GM19240 (cell line): ENCODE data around the gene SCAF4.
"Not testable (repeated sequence)": the region's sequence is repeated elsewhere in the genome, so short reads cannot be mapped to it uniquely, and the experiment has no call there.

ENCODE experiments used
- DNase-seq: peaks from one replicate; pipeline ENCODE4 v3.0.0; 2011; ENCODE audit warnings: low spot score; ENCODE audit not compliant: insufficient read length

SCAF4 gene

DNA sequence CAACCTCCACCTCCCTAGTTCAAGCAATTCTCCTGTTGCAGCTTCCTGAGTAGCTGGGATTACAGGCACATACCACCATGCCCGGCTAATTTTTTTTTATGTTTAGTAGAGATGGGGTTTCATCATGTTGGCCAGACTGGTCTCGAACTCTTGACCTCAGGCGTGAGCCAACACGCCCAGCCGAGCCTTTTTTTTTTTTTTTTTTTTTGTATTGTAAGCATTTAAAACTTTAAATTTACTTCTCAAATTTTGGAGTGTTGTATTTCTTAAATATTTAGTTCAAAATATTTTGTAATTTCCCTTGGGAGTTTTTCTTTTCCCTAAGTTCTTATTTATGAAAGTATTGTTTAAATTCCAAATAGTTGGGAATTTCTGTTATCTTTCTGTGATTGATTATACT is 9.2 kb upstream of the SCAF4 start:
- DNase-seq, result no peak

- not testable (repeated sequence) for DNase-seq
Measured at GRCh38 chr21:31737586-31738397, 5.9 kb upstream of the SCAF4 start.

DNA sequence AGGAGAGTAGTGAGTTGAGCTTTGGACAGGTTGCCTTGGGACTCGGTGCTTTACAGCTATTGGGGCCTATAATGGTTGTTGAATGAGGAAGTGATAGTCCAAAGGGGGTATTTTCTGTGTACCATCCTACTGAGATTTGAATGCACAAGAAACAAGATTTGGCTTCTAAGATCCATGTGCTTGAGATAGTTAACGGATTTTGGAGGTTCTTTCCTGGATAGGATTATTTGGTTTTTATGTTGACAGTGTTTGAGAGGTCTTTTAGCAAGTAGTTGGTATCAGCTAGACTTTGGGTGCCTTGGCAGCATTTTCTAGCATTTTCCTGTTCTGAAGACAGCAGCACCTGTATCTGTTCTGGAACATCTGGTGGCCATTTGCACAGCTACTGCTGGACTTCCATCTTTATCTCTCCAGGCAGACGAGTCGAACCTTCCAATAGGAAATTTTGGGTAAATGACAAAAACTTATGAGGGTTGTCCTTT is 3.6 kb upstream of the SCAF4 start:
- no peak for DNase-seq

GRCh38 chr21:31733551-31734149 is 1.7 kb upstream of the SCAF4 start:
- no peak for DNase-seq

- no peak for DNase-seq
Measured at GRCh38 chr21:31732597-31733550, 956 bp upstream of the SCAF4 start.

DNA sequence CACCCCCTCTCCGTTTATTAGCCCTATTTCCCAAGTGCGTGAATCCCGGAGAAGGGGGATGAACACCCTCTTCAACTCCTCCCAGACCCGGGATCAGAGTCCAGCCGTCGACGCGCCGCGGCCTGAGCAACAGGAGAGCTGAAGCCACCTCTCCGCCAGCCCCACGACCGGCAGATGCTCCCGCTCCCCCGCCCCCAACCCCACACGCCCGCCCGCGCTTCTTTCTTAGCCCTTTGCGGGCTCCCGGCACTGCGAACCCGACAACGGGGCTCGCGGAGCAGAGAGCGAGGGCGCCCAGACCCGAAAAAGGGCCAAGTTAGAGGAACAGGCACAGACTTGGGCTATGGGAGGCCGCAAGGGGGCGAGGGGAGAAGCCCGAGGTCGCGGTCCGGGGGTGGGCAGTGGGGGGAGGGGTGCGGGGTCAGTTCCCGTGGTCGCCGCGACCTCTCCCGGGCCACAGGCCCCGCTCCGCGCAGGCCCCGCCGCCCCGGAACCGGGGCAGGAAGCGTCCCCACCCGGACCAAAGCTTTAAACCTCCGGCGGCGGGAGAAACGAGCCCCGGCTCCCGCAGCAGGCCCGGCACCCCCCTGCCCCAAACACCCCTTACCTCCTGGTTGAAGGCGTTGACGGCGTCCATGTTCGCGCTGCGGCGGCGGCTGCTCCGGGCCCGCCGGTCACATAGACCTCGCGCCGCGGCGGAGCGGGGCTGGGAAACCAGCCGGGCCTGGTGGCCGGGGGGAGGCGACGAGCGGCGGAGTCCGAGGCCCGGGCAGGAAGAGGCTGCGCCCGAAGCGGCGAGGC is 662 bp downstream of the SCAF4 start:
- DNase-seq, result no peak

DNA sequence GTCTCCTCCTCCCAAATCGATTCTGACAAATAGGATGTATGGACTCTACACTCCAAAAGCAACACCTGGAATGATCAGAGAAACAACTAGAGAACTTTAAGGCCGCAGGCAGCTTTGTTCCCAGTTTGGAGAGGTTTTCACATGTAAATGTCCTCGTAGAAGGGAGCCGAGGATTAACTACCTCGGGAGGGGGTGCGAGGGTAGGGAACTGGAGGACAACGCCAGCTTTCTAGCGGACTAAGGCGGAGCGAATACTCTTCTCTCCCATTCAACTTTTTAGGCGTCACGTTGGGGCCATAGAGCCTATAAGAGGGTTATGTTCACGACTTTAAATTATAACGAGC is 1.2 kb downstream of the SCAF4 start:
- DNase-seq, result no peak

DNA sequence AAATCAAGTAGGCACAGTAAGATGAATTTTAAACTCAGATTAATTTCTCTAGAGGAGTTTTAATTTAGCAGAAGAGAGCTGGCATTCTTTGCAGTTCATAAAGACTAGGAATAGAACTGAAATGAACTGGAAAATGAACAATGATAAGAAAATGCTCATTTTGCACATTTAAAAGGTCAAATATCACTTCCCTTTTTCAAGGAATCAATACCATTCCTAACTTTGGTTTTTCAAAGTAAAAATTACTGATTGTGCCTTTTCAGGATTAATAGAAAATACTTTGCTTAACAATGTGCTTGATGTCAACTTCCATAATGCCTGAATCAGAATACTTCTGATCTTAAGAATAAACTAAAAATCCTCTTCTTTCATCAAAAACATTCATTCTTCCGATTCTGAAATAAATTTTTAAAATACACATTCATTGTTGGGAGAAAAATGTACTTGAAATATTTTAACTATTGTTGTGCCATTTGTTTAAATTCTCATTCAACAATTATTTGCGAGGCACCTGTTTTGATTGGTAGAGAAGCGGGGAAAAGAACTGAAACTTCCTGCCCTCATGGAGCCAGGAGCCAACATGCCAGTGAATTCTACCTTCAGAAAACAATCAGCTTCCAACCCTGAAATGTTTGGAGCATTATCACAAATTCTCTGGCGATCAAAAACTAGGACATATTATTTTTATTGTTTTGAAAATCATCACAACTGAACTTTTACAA is 2.1 kb downstream of the SCAF4 start:
- no peak for DNase-seq

GRCh38 chr21:31728952-31729351 is 3.0 kb downstream of the SCAF4 start:
- no peak for DNase-seq

DNA sequence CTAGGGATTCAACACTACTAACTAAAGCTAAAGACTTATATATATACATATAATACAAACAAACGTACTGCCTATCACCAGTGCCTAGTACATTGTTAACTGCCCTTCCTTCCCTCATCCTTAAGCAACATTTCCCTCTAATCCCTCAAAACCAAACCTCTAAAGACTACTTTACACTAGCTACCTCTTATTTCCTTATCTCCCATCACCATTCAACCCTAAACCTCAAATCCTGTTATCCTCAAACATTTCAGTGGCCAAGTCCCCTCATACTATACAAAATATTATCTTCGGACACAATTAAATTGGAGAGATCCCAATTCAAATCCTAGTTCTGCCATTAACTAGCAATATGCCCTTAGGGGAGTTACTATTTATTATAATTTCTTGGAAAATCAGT is 3.7 kb downstream of the SCAF4 start:
- no peak for DNase-seq

- DNase-seq, result no peak
Measured at GRCh38 chr21:31727181-31727580, 4.7 kb downstream of the SCAF4 start.

DNA sequence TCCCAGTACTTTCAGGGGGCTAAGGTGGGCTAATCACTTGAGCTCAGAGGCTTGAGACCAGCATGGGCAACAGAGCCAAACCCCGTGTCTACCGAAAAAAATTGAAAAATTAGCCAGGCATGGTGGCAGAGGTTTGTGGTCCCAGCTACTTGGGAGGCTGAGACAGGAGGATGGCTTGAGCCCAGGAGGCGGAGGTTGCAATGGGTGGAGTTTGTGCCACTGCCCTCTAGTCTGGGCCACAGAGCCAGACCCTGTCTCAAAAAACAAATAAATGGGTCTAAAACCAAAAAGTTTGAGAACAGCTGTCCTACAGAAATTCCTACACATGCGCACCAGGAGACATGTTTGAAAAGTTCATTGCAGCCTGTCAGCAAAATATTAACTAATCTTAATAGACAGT is 5.5 kb downstream of the SCAF4 start:
- DNase-seq, result no peak

DNA sequence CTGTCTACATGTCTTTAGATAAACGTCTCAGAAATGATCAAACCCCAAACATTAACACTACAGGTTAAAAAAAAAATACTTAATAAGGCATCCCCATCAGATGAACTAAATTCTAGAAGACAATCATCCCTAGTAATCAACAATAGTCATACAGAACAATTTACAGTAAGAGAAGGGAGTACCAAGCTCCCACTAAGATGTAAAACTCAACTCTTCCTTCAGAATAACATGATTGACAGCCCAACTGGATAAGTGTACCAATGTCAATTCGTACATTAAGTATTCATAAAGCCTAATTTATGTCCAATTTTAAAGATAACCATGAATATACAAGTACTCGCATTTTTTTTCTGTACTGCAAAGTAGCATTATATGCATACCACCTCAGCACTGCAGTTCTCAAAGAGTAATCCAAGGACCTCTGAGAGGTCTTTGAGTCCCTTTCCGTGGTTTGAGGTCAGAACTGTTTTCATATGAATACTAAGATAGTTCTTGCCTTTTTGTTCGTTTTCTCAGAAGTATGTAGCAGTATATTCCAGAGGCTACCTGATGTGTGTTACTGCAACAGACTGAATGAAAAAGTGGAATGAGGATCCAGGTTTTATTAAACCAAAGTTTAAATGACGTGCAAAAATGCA is 6.6 kb downstream of the SCAF4 start:
- DNase-seq, result no peak

GRCh38 chr21:31724552-31724951 is 7.4 kb downstream of the SCAF4 start:
- no peak for DNase-seq

DNA sequence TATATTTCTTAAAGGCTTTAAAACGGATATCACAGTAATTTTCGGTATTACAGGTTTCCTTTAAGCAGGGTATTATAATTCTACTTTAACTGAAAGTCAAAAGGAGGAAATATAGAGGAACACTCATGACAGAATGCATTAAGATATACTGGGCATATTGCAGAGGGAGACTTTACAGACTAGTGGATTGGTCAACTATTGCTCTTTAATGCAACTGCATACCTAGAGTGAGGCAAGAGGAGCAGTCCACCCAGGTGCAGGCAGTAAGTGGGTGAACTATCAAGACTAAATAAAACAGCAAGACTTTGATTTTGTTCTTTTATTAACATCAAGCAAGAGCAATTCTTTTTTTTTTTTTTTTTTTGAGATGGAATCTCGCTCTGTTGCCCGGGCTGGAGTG is 10.5 kb downstream of the SCAF4 start:
- DNase-seq, result no peak

- DNase-seq, result no peak
Measured at GRCh38 chr21:31720739-31721138, 11.2 kb downstream of the SCAF4 start.

DNA sequence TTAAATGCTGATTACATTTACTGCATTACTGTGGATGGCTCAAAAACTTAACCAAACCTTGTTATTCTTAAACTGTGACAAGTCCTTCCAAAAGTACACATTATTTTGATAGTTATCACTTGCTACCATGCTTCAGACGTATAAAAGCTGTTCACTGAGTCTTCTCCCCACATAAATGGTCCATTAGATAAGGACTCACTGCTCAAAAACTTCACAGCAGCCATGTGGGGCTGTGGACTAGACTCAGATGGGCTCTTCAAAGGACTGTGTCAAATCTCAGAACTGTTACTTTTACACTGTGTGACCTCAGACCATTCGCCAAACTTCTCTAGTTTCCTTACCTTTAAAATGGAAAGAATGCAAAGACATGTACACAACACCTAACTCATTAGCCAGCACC is 11.6 kb downstream of the SCAF4 start:
- DNase-seq, result no peak

- DNase-seq, result no peak
Measured at GRCh38 chr21:31716106-31716505, 15.8 kb downstream of the SCAF4 start.

DNA sequence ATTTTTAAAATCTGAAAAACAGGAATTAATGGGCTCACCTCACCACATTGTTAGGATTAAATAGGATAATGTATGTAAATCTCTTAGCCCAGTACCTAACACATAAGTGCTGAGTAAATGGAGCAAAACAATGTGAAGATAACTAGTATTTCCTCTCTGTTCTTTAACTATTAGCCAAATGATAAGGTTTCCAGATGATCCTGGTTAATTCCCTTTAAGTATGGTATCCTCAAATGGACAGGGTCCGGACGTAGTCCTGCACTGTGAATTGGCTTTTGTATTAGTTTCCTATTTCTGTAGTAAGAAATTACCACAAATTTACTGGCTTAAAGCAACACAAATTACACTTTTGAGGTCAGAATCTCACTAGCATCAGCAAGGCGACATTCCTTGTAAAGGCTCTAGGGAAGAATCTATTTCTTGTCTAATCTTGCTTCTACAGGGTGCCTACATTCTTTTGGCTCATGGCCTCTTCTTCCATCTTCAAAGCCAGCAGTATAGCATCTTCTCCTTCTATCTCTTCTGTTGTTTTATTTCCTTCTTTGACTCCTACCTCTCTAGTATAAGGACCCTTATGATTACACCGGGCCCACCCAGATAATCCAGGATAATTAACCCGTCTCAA is 17.1 kb downstream of the SCAF4 start:
- no peak for DNase-seq
